Neural cell (in vitro differentiated cells): Measurements from ENCODE around the gene CYB5A.

Source experiments
- EZH2 ChIP-seq: fragments of 200-600, 300-800 bp; shearing (Covaris generic), sonication (generic); IDR thresholded peaks from 2 replicates; pipeline ENCODE4 v1.6.1; 2014; ENCODE audit warnings: antibody characterized with exemption, low read length, borderline replicate concordance, mild to moderate bottlenecking; ENCODE audit not compliant: insufficient read depth, poor library complexity, severe bottlenecking
- REST ChIP-seq: IDR thresholded peaks from 2 replicates; pipeline ENCODE4 v1.6.1; 2012; ENCODE audit warnings: borderline replicate concordance

GRCh38 chr18:74228312-74228711 is 63.5 kb downstream of the CYB5A start:
- TF ChIP-seq EZH2 (no peak), REST (no peak)
